ENCODE data around the gene PPIG.
"Not testable (repeated sequence)": the region's sequence is repeated elsewhere in the genome, so short reads cannot be mapped to it uniquely, and the experiment has no call there.

The PPIG gene

GRCh38 chr2:169596546-169596945 is 12.4 kb downstream of the PPIG start:
- DNase-seq (ENCODE audit: low read depth) = not testable (repeated sequence)

DNA sequence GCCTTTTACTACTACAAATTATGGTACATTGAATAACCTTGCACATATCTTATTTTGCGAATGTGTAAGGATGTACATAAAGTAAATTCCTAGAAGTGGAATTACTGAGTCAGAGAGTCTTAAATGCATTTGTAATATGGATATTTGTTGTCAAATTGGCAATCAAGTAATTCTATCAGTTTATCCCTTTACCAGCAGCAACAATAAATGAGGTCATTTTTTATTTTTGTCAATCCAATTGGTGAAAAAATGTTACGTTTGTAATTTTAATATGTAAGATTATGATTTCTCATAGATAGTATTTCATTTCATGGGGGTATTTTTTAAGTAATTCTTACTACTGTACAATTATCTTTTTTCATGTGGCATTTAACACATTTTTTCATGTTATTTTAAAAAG is 14.8 kb downstream of the PPIG start:
- no peak for DNase-seq (ENCODE audit: low read depth)

GRCh38 chr2:169599568-169599967 is 15.4 kb downstream of the PPIG start:
- no peak for DNase-seq (ENCODE audit: low read depth)

- DNase-seq (ENCODE audit: low read depth) = no peak
Observed at GRCh38 chr2:169609264-169609663, 25.1 kb downstream of the PPIG start.

DNA sequence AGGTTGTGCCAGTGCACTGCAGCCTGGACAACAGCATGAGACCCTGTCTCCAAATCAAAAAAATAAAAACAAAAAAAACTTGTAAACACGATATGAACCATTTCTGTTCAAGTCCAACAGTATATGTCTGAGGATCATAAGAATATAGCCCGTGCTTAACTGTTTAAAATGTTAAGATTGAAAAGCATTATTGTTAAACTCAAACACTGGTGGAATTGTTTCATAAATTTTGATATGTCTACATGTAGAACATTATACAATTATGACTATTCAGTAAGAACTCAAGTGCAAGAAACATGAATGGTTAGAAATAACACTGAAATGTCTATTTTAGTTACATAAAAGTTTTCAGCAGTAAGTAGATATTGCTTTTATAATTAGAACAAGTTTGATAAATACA is 29.7 kb downstream of the PPIG start:
- no peak for DNase-seq (ENCODE audit: low read depth)

DNA sequence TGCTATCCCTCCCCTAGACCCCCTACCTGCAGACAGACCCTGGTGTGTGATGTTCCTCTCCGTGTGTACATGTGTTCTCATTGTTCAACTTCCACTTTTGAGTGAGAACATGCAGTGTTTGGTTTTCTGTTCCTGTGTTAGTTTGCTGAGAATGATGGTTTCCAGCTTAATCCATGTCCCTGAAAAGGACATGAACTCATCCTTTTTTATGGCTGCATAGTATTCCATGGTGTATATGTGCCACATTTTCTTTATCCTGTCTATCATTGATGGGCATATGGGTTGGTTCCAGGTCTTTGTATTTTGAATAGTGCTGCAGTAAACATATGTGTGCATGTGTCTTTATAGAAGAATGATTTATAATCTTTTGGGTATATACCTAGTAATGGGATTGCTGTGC is 31.8 kb downstream of the PPIG start:
- DNase-seq (ENCODE audit: low read depth) = not testable (repeated sequence)

DNA sequence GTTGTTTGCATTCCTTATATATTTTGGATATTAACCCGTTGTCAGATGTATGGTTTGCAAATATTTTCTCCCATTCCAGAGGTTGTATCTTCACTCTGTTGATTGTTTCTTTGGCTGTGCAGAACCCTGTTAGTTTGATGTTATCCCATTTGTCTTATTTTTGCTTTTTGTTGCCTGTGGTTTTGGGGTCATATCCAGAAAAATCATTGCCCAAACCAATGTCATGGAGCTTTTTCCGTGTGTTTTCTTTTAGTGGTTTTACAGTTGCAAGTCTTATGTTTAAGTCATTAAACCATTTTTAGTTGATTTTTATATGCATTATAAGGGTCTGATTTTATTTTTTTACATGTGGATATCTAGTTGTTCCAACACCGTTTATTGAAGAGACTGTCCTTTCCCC is 35.8 kb downstream of the PPIG start:
- DNase-seq (ENCODE audit: low read depth) = no peak

DNA sequence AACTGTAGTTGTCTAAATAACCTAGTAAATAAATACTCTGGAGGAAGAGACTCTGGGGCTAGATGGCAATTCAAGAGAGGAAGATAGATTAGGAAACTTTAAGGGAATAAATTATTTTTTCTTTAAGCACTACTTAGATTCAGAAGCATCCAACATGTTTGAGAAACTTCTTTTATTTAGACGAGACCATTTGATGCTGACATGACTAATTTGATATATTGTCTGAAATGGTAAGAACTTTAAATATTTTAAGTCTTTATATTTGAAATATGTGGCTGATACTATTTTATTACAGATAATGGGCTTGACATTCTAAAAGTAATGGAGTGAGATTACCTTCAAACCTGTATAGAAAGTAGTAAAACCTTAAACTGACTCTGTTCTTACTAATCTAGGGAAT is 36.4 kb downstream of the PPIG start:
- DNase-seq (ENCODE audit: low read depth) = no peak

DNA sequence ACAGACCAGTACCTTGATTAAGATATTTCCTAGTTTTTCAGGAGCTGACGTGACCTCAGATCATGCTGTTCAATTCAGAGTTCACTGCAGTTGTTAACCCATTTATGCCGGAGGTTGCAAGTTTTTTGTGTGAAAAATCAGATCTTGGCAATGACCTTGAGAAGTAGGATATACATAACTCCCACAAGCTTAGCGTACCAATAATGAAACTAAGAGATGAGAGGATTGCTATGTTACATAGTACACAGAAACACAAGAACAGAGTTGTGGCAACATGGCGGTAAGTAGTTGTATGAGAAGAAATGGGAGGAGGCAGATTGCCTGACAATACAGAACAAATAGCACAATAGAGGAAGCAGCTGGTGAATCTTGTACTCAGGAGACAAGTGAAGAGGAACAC is 39.1 kb downstream of the PPIG start:
- DNase-seq (ENCODE audit: low read depth) = peak; percentile 29

GRCh38 chr2:169625781-169626180 is 41.6 kb downstream of the PPIG start:
- no peak for DNase-seq (ENCODE audit: low read depth)

DNA sequence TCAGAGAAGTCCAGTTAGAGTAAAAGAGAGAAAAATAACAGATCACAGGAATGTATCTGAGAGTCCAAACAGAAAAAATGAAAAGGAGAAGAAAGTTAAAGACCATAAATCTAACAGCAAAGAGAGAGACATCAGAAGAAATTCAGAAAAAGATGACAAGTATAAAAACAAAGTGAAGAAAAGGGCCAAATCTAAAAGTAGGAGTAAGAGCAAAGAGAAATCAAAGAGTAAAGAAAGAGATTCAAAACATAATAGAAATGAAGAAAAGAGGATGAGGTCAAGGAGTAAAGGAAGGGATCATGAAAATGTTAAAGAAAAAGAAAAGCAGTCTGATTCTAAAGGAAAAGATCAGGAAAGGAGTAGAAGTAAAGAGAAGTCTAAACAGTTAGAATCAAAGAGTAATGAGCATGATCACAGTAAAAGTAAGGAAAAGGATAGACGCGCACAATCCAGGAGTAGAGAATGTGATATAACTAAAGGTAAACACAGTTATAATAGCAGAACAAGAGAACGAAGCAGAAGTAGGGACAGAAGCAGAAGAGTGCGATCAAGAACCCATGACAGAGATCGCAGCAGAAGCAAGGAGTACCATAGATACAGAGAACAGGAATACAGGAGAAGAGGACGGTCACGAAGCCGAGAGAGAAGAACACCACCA is 52.4 kb downstream of the PPIG start:
- no peak for DNase-seq (ENCODE audit: low read depth)

DNA sequence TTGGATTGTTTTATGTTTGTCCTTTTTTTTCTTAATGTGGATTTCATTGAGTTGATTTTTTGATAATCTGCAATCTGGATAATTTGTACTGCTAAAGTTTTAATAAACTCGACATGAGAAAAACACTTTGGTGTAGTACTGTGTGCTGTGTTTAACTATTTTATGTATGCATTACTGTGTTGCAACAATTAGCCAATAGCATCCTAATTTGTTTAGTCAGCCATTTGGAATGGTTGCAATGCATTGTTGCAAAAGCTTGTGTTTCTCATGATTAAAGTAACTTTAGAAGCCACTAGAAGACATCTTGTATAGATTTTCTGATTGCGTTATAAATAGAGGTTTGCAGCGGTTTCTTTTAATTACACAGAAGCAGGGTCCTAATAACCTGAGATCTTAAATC is 53.5 kb downstream of the PPIG start:
- peak; percentile 91 for DNase-seq (ENCODE audit: low read depth)

DNA sequence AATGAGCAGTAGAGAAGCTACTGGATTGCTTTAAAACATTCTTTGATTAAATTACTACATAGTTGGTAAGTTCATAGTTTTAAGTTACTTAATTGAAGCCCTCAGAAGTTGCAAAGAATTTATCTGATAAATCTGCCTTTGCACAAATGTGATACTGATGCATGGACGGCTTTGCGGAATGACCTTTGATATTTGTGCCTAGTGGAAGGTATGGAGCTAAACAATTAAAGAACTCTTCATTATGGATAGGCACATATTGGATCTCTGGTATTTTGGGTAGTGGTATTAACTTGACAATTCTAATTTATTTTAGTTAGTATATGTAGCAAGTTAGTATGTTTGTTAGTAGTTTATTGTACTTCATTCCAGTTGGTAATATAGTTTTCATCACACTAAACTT is 56.0 kb downstream of the PPIG start:
- no peak for DNase-seq (ENCODE audit: low read depth)

GRCh38 chr2:169641464-169641863 is 57.3 kb downstream of the PPIG start:
- peak; percentile 9 for DNase-seq (ENCODE audit: low read depth)

- no peak for DNase-seq (ENCODE audit: low read depth)
Observed at GRCh38 chr2:169644173-169644572, 60.0 kb downstream of the PPIG start.

GRCh38 chr2:169647496-169647895 is 63.3 kb downstream of the PPIG start:
- DNase-seq (ENCODE audit: low read depth) = no peak

DNA sequence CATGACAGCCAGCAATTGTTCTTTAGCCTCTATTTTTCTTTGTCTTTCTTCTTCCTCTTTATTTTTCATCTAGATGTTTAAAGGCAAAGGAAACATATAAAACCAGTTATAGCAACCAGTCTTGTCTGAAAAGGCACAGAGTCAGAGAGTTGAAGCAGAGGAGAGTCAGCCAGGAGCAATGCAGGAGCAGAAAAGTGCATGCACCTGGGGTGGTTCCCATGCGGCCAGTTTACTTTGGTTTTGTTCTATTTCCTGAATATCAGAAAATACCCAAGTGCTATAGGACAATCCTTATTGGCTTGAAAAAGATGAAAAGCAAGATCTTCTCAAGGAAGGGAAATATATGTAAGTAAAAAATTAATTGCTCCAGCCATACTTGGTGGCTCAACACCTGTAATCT is 65.1 kb downstream of the PPIG start:
- DNase-seq (ENCODE audit: low read depth) = no peak

- no peak for DNase-seq (ENCODE audit: low read depth)
Observed at GRCh38 chr2:169653636-169654035, 69.5 kb downstream of the PPIG start.

DNA sequence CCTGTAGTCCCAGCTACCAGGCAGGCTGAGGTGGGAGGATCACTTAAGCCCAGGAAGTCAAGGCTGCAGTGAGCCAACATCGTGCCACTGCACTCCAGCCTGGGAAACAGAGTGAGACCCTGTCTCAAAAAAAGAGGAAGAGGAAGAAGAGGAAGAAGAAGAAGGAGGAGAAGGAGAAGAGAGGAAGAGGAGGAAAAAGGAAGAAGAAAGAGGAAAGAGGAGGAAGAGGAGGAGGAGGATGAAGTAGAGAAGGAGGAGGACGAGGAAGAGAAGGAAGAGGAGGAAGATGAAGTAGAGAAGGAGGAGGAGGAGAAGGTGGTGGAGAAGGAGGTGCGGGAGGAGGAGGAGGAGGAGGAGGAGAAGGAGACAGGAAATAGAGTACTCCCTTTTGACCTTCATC is 72.0 kb downstream of the PPIG start:
- DNase-seq (ENCODE audit: low read depth) = no peak

GRCh38 chr2:169658877-169659276 is 74.7 kb downstream of the PPIG start:
- no peak for DNase-seq (ENCODE audit: low read depth)

- no peak for DNase-seq (ENCODE audit: low read depth)
Observed at GRCh38 chr2:169659320-169659719, 75.2 kb downstream of the PPIG start.

- no peak for DNase-seq (ENCODE audit: low read depth)
Observed at GRCh38 chr2:169661265-169661664, 77.1 kb downstream of the PPIG start.

DNA sequence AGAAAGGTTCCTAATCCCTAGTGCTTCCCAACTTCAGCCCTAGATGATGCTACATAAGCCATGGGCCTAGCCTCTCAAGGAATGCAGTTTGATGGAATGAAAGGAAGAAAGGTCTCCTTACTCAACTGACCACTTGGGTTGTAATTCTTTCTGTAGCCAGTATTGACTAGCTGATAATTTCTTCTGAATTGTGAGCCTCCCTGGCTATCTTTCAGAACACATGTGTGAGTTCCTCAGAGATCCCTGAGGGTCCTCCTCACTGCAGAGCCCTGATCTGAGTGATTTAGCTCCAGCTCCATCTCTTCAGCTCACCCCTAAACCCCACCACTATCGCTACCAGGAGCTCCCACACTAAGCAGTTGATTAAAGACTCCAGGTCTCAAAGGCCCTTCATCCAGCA is 78.6 kb downstream of the PPIG start:
- DNase-seq (ENCODE audit: low read depth) = no peak

DNA sequence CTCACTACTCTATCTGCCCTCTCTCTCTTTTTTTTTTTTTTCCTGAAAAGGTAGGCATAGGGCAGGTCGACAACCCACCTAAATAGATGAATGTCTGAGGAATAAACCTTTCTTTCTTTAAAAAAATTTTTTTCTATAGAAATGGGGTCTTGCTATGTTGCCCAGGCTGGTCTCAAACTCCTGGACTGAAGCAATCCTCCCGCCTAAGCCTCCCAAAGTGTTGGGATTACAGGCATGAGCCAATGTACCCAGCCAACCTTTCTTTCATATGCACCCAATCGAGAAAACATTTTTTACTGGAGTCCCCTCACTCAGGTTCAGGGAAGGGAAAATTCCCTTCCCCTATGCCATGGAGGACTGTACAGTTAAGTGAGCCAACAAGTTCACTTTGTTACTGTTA is 79.1 kb downstream of the PPIG start:
- no peak for DNase-seq (ENCODE audit: low read depth)

- DNase-seq (ENCODE audit: low read depth) = peak; percentile 24
Observed at GRCh38 chr2:169664600-169664977, 80.4 kb downstream of the PPIG start.
